Activated T-cell treated with anti-CD3 and anti-CD28 coated beads for 48 hours (primary cell): ENCODE measurements around the gene NOS1.

Experiments used
- DNase-seq: peaks from one replicate; pipeline ENCODE4 v3.0.0-alpha.2; 2020; ENCODE audit warnings: low read depth

The NOS1 gene

DNA sequence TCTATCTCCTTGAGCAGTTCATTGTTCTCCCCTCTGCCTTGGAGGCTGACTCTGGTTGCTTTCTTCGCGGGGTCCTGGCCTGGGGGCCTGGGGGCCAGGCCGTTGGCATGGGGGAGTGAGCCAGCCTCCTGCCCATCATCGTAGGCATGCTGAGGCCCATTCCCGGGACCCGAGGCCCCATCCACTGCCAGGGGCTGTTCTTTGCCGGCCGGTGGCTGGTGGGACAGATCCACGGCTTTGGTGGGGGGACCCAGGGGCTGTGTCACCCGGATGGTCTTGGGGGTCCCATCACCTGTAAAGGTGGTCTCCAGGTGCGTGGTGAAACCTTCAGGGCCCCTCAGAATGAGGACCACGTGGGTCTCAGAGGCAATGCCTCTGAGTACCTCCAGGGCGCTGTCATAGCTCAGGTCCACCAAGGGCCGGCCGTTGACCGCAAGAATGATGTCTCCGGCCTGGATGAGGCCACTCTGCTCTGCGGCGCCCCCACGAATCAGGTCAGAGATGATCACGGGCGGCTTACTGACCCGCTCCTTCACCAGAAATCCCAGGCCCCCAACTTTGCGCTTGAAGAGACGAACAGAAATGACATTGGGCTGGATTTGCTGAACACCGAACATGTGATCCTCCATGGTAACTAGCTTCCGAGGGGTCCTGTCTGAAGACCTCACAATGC, 30.8 kb downstream of the NOS1 start:
- no peak for DNase-seq

- DNase-seq = no peak
Observed at GRCh38 chr12:117329756-117330155, 31.7 kb downstream of the NOS1 start.

DNA sequence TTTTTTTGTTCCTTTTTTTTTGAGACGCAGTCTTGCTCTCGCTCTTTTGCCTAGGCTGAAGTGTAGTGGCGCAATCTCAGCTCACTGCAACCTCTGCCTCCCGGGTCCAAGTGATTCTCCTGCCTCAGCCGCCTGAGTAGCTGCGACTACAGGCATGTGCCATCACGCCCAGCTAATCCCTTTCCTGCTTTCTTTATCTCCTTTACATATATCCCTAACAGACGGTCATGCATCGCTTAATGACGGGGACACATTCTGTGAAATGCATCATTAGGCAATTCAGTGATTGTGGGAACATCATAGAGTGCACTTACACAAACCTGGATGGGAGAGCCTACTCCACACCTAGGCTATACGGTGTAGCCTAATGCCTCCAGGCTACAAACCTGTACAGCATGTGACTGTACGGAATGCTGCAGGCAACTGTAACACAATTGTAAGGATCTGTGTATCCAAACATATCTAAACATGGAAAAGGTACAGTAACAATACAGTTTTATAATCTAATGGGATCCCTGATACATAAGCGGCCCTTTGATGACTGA, 32.8 kb downstream of the NOS1 start:
- no peak for DNase-seq

GRCh38 chr12:117322428-117322827, 39.0 kb downstream of the NOS1 start:
- DNase-seq = no peak

GRCh38 chr12:117321572-117321971, 39.9 kb downstream of the NOS1 start:
- DNase-seq = no peak

- DNase-seq = no peak
Observed at GRCh38 chr12:117318591-117318990, 42.8 kb downstream of the NOS1 start.

DNA sequence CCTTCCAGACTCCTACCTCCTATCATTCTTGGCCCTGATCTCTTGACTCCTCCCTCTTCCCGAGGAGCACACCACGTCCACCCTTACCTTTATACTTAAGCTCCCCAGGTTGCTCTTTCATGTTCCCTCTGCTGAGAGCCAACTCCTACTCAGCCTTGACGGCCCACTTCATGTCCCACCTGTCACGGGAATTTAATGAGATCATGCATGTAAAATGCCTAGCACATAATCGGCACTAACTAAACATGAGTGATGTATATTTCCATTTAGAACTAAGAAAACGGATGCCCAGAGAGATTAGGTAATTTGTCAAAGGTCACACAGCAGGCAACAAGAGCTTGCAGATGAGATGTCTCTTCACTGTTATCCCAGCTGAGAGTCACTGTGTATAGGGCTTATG, 45.1 kb downstream of the NOS1 start:
- DNase-seq = no peak

GRCh38 chr12:117313926-117314325, 47.5 kb downstream of the NOS1 start:
- no peak for DNase-seq

DNA sequence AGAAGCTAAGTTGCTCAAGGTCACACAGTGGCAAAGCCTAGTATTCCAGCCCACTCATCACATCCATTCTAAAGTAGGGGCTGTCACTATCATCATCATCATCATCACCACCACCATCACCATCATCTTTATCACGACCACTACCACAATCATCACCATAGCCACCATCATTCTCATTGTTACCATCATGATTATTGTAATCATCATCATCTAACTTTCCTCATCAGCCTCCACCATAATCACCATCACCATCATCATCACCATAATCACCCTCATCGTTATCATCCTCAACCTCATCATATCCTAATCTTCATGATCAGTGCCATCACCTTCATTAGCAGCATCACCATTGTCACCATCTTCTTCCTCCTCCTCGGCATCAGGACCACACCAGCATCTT, 48.7 kb downstream of the NOS1 start:
- no peak for DNase-seq

GRCh38 chr12:117309276-117309925, 52.0 kb downstream of the NOS1 start:
- no peak for DNase-seq

DNA sequence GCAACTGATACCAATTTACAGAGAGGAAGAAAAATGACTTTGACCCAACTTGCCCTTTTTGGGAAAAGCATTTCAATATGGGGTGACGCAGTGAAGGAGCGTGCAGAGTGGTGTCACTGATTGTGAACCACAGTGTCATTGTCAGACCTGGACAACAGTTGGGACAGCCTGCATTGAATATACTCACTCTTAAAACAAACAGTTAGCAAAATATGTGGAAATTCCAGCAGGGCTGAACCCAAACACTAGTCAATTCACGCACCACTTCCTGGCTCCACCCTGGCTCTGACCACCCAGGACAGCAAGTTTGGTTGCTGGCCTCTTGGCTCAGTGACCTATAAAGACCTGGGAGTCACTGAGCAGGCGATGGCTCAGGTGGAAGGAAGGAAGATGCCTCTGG, 61.3 kb downstream of the NOS1 start:
- DNase-seq = no peak

- no peak for DNase-seq
Observed at GRCh38 chr12:117298648-117299225, 62.7 kb downstream of the NOS1 start.

DNA sequence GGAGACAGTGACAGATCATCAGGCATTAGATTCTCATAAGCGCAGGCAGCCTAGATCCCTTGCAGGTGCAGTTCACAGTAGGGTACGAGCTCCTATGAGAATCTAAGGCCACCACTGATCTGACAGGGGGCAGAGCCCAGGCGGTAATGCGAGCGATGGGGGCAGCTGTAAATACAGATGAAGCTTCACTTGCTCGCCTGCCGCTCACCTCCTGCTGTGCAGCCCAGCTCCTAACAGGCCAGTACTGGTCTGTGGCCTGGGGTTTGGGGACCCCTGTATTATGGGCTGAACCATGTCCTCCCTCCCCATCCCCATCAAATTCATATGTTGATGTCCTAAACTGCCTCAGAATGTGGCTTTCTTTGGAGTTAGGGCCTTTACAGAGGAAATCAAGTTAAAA, 63.2 kb downstream of the NOS1 start:
- DNase-seq = no peak

GRCh38 chr12:117294189-117294603, 67.2 kb downstream of the NOS1 start:
- no peak for DNase-seq

- no peak for DNase-seq
Observed at GRCh38 chr12:117293510-117293909, 67.9 kb downstream of the NOS1 start.

- DNase-seq = no peak
Observed at GRCh38 chr12:117292688-117293087, 68.7 kb downstream of the NOS1 start.

GRCh38 chr12:117284140-117284539, 77.3 kb downstream of the NOS1 start:
- no peak for DNase-seq

DNA sequence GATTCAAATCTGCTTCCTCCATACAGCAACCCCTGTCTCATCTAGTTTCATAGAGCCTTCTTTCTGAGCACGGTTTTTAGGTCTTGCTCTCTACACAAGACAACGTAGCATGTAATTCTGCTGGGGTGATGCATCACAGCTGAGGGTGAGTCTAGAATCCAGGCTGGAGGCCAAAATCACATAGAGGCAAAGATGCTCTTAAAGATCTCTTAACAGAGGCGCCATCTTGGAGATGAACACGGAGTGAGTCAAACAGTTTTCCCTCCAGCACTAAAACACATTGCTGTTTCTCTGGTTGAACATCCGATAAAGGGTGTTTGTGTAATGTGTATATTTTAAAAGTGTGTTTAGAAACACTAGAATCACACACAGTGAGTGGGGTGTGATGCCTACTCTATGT, 78.9 kb downstream of the NOS1 start:
- no peak for DNase-seq

- no peak for DNase-seq
Observed at GRCh38 chr12:117280019-117280680, 81.3 kb downstream of the NOS1 start.

GRCh38 chr12:117279606-117280005, 81.8 kb downstream of the NOS1 start:
- no peak for DNase-seq

DNA sequence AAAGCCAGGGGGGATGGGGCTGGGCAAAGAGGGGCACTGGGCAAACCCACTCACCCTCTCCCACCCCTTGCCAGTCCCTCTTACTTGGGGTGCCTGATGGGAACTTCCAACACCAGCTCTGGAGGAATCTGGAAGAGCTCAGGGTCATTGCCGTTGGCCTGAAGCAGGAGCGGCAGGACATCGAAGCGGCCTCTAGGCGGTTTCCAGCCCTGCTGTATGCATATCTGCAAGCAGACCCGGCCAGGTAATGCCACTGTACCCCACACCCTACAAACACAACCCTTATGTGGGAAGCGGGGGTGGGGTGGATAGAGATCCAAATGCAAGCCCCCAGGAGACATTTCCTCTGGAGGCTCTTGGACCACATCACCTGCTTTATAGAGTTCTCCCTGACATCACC, 83.6 kb downstream of the NOS1 start:
- DNase-seq = no peak

GRCh38 chr12:117273091-117273490, 88.3 kb downstream of the NOS1 start:
- DNase-seq = no peak

DNA sequence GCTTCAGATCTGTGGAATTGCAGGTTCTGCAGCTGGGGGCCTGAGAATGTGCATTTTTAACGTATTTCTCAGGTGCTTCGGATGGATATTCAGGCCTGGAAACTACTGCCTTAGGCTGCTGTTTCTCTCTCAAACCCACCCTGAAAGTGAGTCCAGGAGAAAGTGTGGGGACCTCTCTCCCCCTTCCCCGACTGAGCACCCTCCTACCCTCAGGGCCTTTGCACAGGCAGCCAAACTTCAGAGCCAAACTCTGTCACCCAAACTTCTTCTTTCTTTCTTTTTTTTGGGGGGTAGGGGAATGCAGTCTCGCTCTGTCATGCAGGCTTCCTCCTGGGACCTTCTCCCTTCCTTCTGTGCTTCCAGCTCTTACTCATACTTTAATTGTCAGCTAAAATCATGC, 88.7 kb downstream of the NOS1 start:
- no peak for DNase-seq
